ENCODE measurements around the gene MARF1.

MARF1 gene

GRCh38 chr16:15602285-15603044 lies 40.5 kb downstream of the MARF1 start:
- DNase-seq (ENCODE audit: low read depth, low spot score): no peak

- DNase-seq (ENCODE audit: low read depth, low spot score): no peak
These were observed 41.6 kb downstream of the MARF1 start for GRCh38 chr16:15601212-15601879.

DNA sequence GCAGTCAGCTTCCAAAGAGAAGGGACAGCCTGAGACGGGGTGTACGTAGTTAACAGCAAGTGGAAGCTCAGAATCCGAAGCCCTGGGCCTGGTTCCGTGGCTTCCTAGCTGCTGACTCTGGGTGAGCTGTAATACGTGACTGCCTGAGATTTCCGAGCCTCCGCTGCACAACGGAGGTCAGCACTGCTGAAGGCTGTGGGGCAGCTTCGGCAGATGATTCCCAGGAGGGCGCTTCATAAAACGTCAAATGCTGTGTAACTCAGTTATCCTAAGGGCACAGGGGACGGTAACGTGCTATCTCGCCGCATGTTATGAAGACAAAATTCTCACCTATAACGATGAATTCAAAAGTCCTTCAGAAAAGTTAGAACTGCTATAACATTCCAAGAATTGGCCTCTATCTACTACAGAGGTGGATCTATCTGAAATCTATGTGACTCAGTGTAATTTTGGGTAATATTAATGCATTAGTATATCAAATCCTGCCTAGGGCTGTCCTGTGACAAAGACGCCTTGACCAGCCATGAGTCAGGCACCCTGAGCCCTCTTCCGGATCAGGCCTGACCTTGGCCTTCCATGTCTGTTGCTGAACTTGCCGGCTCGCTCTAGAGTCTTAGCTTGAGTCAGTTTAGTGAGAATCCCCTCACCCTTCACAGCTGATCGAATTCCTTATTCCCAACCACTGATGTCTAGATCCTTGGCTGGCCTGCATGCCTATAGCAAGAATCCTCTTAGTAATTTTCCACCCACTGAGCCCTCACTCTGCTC lies 43.5 kb downstream of the MARF1 start:
- no peak for DNase-seq (ENCODE audit: low read depth, low spot score)

GRCh38 chr16:15598648-15599190 lies 44.2 kb downstream of the MARF1 start:
- no peak for DNase-seq (ENCODE audit: low read depth, low spot score)

GRCh38 chr16:15597822-15598647 lies 44.9 kb downstream of the MARF1 start:
- DNase-seq (ENCODE audit: low read depth, low spot score): no peak

- DNase-seq (ENCODE audit: low read depth, low spot score): no peak
These were observed 45.8 kb downstream of the MARF1 start for GRCh38 chr16:15597135-15597534.

GRCh38 chr16:15594711-15595320 lies 48.1 kb downstream of the MARF1 start:
- no peak for DNase-seq (ENCODE audit: low read depth, low spot score)

DNA sequence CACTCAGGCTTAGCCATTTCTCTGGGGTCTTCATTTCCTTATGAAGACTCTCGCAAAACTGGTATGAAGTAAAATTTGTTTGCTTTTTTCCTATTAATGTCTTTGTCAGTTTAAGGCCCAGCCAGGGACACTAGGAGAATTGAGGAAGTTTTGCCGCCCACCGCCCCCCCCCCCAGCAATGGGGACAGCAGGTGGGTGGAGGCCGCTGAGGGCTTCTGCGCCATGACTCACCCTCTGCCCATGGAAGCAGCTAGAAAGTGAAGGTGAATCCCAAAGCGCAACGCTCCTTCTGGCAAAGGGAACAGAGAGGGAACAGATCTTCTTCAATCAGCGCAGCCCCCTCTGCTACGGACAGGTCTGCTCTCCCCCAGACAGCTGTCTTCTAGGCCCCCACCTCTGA lies 49.7 kb downstream of the MARF1 start:
- no peak for DNase-seq (ENCODE audit: low read depth, low spot score)

DNA sequence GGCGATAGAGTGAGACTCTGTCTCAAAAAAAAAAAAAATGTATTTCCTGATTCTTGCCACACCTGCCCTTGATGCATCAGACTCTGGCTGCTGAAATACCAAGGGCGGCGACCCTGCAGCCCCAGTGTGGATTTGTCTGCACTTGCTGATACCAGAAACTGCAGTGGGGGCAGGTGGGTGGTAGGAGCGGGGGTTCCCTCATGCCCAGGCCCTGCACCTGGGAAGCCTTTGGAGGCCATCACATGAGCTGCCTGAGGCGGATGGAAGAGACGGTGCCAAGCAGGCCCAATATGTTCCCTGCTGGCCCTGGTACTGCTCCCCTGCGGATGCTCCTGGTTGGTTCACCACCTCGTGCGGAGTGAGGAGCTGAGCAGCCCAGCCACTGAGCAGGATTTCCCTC lies 50.6 kb downstream of the MARF1 start:
- DNase-seq (ENCODE audit: low read depth, low spot score): no peak

- no peak for DNase-seq (ENCODE audit: low read depth, low spot score)
These were observed 55.7 kb downstream of the MARF1 start for GRCh38 chr16:15587152-15587825.

DNA sequence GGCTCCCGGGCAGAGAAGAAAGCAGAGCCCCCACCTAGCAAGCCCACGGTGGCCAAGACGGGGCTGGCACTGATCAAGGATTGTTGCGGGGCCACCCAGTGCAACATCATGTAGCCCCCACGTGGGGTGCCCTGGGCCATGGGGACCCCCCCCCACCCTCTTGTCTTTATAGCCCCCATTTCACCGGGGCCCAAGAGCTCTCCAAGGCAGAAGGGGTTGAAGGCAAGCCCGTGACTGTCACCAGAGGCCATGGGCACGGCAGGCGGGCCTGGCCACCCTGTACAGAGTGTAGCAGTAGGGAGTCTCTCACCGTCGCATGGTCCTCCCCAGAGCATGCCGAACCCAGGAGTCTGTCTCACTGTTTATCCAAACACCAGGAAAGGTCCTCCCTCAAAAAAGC lies 56.2 kb downstream of the MARF1 start:
- DNase-seq (ENCODE audit: low read depth, low spot score): no peak

DNA sequence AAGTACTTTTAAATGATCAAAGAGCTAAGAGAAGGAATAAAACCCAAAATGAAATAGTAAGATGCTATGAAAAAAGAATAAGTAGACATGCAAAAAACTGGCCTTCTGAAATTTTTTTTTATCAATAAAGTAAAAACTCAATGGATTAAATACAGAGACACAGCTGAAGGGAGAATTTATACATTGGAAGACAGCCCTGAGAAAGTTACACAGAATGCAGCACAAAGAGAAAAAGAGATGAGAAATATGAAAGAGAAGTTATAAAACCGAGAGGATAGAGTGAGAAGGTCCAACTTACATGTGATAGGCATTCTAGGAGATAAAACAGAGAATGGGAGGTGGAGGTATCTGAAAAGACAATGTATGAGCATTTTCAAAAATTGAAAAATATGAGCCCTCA lies 57.0 kb downstream of the MARF1 start:
- DNase-seq (ENCODE audit: low read depth, low spot score): no peak

DNA sequence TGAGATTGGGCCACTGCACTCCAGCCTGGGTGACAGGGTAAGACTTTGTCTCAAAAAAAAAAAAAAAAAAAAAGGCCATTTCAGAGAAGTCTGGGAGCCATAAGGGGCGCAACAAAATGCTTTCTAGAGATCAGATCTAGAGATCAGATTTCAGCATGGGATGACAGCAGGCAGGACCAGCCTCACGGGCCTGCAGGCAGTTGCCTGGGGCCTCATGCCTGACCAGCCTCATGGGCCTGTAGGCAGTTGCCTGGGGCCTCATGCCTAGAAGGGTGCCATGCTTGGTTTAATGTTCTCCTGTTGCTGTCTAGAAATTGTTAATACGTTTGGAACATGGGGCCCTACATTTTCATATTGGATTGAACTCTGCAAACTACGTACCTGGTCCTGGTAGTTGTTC lies 59.4 kb downstream of the MARF1 start:
- no peak for DNase-seq (ENCODE audit: low read depth, low spot score)

GRCh38 chr16:15581127-15581815 lies 61.7 kb downstream of the MARF1 start:
- DNase-seq (ENCODE audit: low read depth, low spot score): no peak

GRCh38 chr16:15578824-15579223 lies 64.1 kb downstream of the MARF1 start:
- no peak for DNase-seq (ENCODE audit: low read depth, low spot score)

- no peak for DNase-seq (ENCODE audit: low read depth, low spot score)
These were observed 65.7 kb downstream of the MARF1 start for GRCh38 chr16:15576960-15577958.

DNA sequence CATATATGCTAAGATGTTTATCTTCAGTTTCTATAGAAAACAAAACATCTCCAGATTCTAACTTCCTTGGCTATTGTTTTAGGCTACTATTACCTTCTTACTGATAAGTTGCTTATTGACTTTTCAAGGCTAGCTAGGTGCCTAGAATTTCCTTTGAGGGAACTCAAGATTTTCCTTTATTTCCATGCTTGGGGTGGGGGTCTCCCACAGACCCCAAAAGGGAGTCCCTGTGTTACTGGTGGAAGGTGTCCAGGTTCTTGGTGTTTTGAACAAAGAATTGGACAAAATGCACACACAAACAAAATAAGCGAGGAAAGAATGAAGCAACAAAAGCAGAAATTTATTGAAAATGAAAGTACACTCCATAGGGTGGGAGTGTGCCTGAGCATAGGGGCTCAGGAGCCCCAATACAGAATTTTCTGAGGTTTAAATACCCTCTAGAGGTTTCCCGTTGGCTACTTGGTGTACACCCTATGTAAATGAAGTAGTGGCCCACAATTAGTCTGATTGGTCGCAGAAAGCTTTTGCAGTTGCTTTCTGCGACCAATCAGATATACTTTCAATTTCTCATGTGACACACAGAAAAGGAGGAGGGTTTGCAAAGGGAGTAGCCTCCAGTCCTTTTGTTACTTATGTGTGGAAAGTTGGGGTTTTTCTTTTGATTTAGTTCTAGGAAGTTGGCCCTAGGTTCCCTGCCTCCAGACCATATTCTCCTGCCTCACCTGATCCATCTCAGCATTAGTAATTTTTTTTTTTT lies 67.5 kb downstream of the MARF1 start:
- no peak for DNase-seq (ENCODE audit: low read depth, low spot score)

- DNase-seq (ENCODE audit: low read depth, low spot score): no peak
These were observed 68.4 kb downstream of the MARF1 start for GRCh38 chr16:15574614-15574948.

Data from activated CD4-positive, CD25-positive, alpha-beta regulatory T cell treated with anti-CD3 and anti-CD28 coated beads, Interleukin-2, amount 50 U/mL, for 16 hours (primary cell).